ENCODE data around the gene MELTF. TPM values are rescaled to one million over a fixed set of nuclear protein-coding genes. Genes with fewer than 3 reads are reported as not detected.

MELTF gene
- total and polyA plus RNA-seq, 9 donors: 6.1 to 25.6 (median 11.9) TPM

DNA sequence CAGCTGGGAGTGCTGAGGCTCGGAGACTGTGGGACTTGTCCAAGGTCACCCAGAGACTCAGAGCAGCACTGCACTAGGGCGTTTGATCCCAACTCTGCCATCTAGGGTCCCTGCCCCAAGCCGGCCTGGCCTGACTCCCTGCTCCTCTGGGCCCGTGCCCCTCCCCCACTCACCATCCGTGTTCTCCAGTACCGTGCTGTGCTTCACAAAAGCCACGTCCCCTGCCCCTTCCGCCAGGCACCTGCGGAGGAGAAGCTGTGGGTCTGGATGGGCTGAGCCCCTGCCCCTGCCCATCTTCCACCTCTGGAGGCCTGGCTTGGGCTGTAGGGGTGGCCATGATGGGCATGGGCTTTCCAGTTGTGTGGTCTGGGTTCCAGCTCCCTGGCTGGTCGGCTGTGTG, 8.4 kb downstream of the MELTF start:
- Histone ChIP-seq H3K4me1 (ENCODE audit: control insufficient read depth, insufficient read depth, low read length) (peaks cover 18% of the 10 kb centered on the region), H3K27me3 (ENCODE audit: control insufficient read depth, insufficient read depth, low read length) (peaks cover 20% of the 10 kb centered on the region), H3K36me3 (ENCODE audit: control insufficient read depth, insufficient read depth, low read length) (no peaks in the 10 kb centered on the region), H3K9me3 (replicated peaks; ENCODE audit: control insufficient read depth, low read depth, low read length) (no peaks in the 10 kb centered on the region), H3K4me3 (ENCODE audit: low read length) (no peak overlapping the region), H3K27ac (ENCODE audit: low read length) (no peak overlapping the region)
- 50% methylated on average over 4 of the region's 10 CpGs for WGBS (ENCODE audit: insufficient coverage)
- DNase-seq: no peak

- no peak overlapping the region for H3K4me3 ChIP-seq (ENCODE audit: low read length)
- no peak for DNase-seq
- 86% methylated on average over 8 of the region's 13 CpGs for WGBS (ENCODE audit: insufficient coverage)
- H3K27ac ChIP-seq (ENCODE audit: low read length): no peak overlapping the region
- peaks cover 20% of the 10 kb centered on the region for H3K27me3 ChIP-seq (ENCODE audit: control insufficient read depth, insufficient read depth, low read length)
- no peaks in the 10 kb centered on the region for H3K9me3 ChIP-seq (replicated peaks; ENCODE audit: control insufficient read depth, low read depth, low read length)
- peaks cover 18% of the 10 kb centered on the region for H3K4me1 ChIP-seq (ENCODE audit: control insufficient read depth, insufficient read depth, low read length)
- H3K36me3 ChIP-seq (ENCODE audit: control insufficient read depth, insufficient read depth, low read length): no peaks in the 10 kb centered on the region
Observed at GRCh38 chr3:197019535-197019934, 10.1 kb downstream of the MELTF start.

GRCh38 chr3:197019021-197019420, 10.6 kb downstream of the MELTF start:
- Histone ChIP-seq H3K4me3 (ENCODE audit: low read length) (no peak overlapping the region), H3K27me3 (ENCODE audit: control insufficient read depth, insufficient read depth, low read length) (peaks cover 20% of the 10 kb centered on the region), H3K4me1 (ENCODE audit: control insufficient read depth, insufficient read depth, low read length) (peaks cover 18% of the 10 kb centered on the region), H3K27ac (ENCODE audit: low read length) (no peak overlapping the region), H3K9me3 (replicated peaks; ENCODE audit: control insufficient read depth, low read depth, low read length) (no peaks in the 10 kb centered on the region), H3K36me3 (ENCODE audit: control insufficient read depth, insufficient read depth, low read length) (no peaks in the 10 kb centered on the region)
- no peak for DNase-seq
- WGBS (ENCODE audit: insufficient coverage): 67% methylated on average over 4 of the region's 6 CpGs

GRCh38 chr3:197017003-197017402, 12.6 kb downstream of the MELTF start:
- no peak overlapping the region for H3K4me3 ChIP-seq (ENCODE audit: low read length)
- H3K36me3 ChIP-seq (ENCODE audit: control insufficient read depth, insufficient read depth, low read length): no peaks in the 10 kb centered on the region
- DNase-seq: no peak
- 88% methylated on average over 18 of the region's 18 CpGs for WGBS (ENCODE audit: insufficient coverage)
- H3K9me3 ChIP-seq (replicated peaks; ENCODE audit: control insufficient read depth, low read depth, low read length): no peaks in the 10 kb centered on the region
- H3K4me1 ChIP-seq (ENCODE audit: control insufficient read depth, insufficient read depth, low read length): peaks cover 6% of the 10 kb centered on the region
- H3K27me3 ChIP-seq (ENCODE audit: control insufficient read depth, insufficient read depth, low read length): peaks cover 10% of the 10 kb centered on the region
- no peak overlapping the region for H3K27ac ChIP-seq (ENCODE audit: low read length)

DNA sequence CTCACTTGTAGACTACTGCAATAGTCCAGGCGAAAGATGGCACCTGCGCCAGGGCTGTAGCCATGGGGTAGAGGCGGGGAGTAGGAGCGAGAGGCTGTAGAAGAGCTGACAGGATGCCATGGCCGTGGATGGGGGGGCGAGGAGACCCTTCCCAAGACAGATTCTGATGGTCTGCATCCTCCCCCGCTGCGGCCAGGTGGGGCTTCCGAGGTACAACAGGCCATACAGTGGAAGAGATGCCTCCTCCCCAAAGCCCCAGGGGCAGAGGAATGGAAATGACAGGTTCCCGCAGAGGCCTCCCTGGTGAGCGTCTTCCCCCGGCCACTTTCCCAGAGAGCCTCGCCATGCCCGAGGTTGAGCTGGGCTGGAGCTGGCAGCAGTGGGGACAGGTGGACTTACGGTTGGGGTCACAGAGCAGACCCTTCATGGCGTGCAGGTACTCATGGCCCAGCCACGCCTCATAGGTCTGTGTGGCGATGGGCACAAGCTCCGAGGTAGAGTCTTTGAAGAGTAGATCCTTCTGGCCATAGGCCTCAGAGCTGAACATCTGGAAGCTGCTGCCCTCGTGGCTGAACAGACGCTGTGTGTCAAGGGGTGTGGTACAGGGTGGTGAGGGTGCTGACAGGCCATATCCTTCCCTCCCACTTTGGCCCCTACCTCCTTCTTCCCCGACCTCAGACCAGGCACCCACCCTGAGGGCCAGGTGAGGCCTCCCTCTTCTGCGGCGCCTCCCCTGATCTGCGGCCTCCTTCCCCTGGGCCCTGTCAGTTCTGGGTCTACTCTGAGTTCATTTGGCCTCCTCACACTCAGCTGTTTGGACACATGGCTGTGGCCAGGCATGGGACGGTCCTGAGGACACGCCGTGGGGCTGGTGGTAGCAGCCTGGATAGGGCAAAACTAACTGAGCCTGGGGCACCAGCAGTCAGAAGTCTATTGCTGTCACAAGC, 13.6 kb downstream of the MELTF start:
- Histone ChIP-seq H3K9me3 (replicated peaks; ENCODE audit: control insufficient read depth, low read depth, low read length) (no peaks in the 10 kb centered on the region), H3K36me3 (ENCODE audit: control insufficient read depth, insufficient read depth, low read length) (no peaks in the 10 kb centered on the region), H3K4me1 (ENCODE audit: control insufficient read depth, insufficient read depth, low read length) (peaks cover 14% of the 10 kb centered on the region), H3K27ac (ENCODE audit: low read length) (no peak overlapping the region), H3K27me3 (ENCODE audit: control insufficient read depth, insufficient read depth, low read length) (peaks cover 5% of the 10 kb centered on the region), H3K4me3 (ENCODE audit: low read length) (no peak overlapping the region)
- DNase-seq: no peak
- 84% methylated on average over 24 of the region's 28 CpGs for whole genome bisulfite sequencing (ENCODE audit: insufficient coverage)

GRCh38 chr3:197014942-197015575, 14.6 kb downstream of the MELTF start:
- H3K27ac ChIP-seq (ENCODE audit: low read length): no peak overlapping the region
- H3K4me1 ChIP-seq (ENCODE audit: control insufficient read depth, insufficient read depth, low read length): peaks cover 18% of the 10 kb centered on the region
- H3K36me3 ChIP-seq (ENCODE audit: control insufficient read depth, insufficient read depth, low read length): no peaks in the 10 kb centered on the region
- no peak overlapping the region for H3K4me3 ChIP-seq (ENCODE audit: low read length)
- WGBS (ENCODE audit: insufficient coverage): 89% methylated on average over 15 of the region's 22 CpGs
- DNase-seq: no peak
- no peaks in the 10 kb centered on the region for H3K27me3 ChIP-seq (ENCODE audit: control insufficient read depth, insufficient read depth, low read length)
- no peaks in the 10 kb centered on the region for H3K9me3 ChIP-seq (replicated peaks; ENCODE audit: control insufficient read depth, low read depth, low read length)

GRCh38 chr3:197014024-197014423, 15.6 kb downstream of the MELTF start:
- Histone ChIP-seq H3K36me3 (ENCODE audit: control insufficient read depth, insufficient read depth, low read length) (no peaks in the 10 kb centered on the region), H3K4me1 (ENCODE audit: control insufficient read depth, insufficient read depth, low read length) (peaks cover 18% of the 10 kb centered on the region), H3K9me3 (replicated peaks; ENCODE audit: control insufficient read depth, low read depth, low read length) (no peaks in the 10 kb centered on the region), H3K4me3 (ENCODE audit: low read length) (no peak overlapping the region), H3K27ac (ENCODE audit: low read length) (no peak overlapping the region), H3K27me3 (ENCODE audit: control insufficient read depth, insufficient read depth, low read length) (no peaks in the 10 kb centered on the region)
- no peak for DNase-seq
- WGBS (ENCODE audit: insufficient coverage): 93% methylated on average over 2 of the region's 6 CpGs

DNA sequence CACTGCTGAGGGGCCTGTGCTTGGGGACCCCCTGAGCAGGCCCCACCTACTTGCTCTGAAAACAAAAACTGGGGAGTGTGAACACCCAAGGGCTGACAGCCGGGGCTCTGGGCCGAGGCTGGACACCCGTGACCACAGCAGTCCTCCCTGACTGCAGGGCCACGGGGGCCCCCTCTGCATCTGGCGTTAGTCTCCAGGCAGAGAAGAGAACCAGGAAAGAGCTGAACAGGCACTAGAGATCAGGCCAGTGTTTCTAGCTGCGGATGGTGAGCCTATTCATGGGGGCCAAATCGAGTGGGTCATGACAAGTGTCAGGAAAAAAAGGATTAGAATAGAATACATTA, 17.1 kb downstream of the MELTF start:
- H3K36me3 ChIP-seq (ENCODE audit: control insufficient read depth, insufficient read depth, low read length): no peaks in the 10 kb centered on the region
- no peaks in the 10 kb centered on the region for H3K27me3 ChIP-seq (ENCODE audit: control insufficient read depth, insufficient read depth, low read length)
- WGBS (ENCODE audit: insufficient coverage): 69% methylated on average over 5 of the region's 7 CpGs
- DNase-seq: no peak
- no peak overlapping the region for H3K4me3 ChIP-seq (ENCODE audit: low read length)
- H3K27ac ChIP-seq (ENCODE audit: low read length): peak overlapping the region; percentile 29
- H3K9me3 ChIP-seq (replicated peaks; ENCODE audit: control insufficient read depth, low read depth, low read length): no peaks in the 10 kb centered on the region
- H3K4me1 ChIP-seq (ENCODE audit: control insufficient read depth, insufficient read depth, low read length): peaks cover 18% of the 10 kb centered on the region

- no peaks in the 10 kb centered on the region for H3K27me3 ChIP-seq (ENCODE audit: control insufficient read depth, insufficient read depth, low read length)
- no peak for DNase-seq
- no peak overlapping the region for H3K4me3 ChIP-seq (ENCODE audit: low read length)
- WGBS (ENCODE audit: insufficient coverage): 79% methylated on average over 23 of the region's 25 CpGs
- peaks cover 18% of the 10 kb centered on the region for H3K4me1 ChIP-seq (ENCODE audit: control insufficient read depth, insufficient read depth, low read length)
- H3K9me3 ChIP-seq (replicated peaks; ENCODE audit: control insufficient read depth, low read depth, low read length): no peaks in the 10 kb centered on the region
- H3K27ac ChIP-seq (ENCODE audit: low read length): peak overlapping the region; percentile 29
- H3K36me3 ChIP-seq (ENCODE audit: control insufficient read depth, insufficient read depth, low read length): no peaks in the 10 kb centered on the region
Observed at GRCh38 chr3:197011780-197012539, 17.7 kb downstream of the MELTF start.

Data from muscle of leg (tissue), 11 donors.